SIG-M5 treated with dmso at 0.1 percent for 504 hours (cell line): ENCODE results near the gene TBC1D9B.

Source experiments
- DNase-seq: peaks from one replicate; lab custom pipeline; 2025; ENCODE audit not compliant: unreplicated experiment; lab: John Stamatoyannopoulos, UW

TBC1D9B gene

GRCh38 chr5:179907556-179908324, at the start of gene TBC1D9B:
Gene TBC1D9B (minus strand): TSS chr5:179907897. CDS start chr5:179907821, 76 bp downstream.
- DNase-seq: peak; percentile 79

GRCh38 chr5:179955630-179956029, 47.9 kb upstream of the TBC1D9B start:
- DNase-seq: no peak

DNA sequence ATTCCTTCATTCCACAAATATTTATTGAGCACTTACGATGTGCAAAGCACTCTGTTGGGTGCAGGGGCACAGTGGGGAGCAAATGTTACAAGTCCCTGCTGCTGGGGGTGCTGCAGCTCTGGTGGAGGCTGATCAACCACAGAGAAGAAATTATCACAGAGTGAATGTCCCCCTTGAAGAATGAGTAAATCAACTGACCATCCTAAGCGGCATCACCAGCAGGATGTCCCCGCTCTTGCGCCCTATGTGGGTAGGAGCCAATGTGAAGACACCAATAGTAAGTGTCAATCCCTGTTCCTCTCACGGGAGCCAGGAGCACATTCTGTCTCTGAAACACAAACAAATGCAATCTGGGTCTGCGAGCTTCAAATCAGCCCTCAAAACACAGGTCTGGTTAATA, 47.4 kb upstream of the TBC1D9B start:
- no peak for DNase-seq

GRCh38 chr5:179954434-179954833, 46.7 kb upstream of the TBC1D9B start:
- DNase-seq: no peak

DNA sequence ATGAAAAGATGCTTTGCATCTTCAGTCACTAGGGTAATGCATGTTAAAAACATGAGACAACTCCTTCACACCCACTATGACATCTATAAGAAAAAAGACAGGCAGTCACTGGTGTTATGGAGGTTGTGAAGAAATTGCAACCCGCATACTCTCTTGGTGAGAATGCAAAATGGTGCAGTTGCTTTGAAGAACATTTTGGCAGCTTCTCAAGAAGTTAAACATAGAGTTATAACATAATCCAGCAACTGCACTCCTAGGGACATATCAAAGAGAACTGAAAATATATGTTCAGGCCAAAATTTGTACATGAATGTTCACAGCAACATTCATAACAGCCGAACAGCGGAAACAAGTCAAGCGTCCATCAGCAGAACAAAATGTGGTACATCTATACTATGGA, 46.3 kb upstream of the TBC1D9B start:
- DNase-seq: no peak

DNA sequence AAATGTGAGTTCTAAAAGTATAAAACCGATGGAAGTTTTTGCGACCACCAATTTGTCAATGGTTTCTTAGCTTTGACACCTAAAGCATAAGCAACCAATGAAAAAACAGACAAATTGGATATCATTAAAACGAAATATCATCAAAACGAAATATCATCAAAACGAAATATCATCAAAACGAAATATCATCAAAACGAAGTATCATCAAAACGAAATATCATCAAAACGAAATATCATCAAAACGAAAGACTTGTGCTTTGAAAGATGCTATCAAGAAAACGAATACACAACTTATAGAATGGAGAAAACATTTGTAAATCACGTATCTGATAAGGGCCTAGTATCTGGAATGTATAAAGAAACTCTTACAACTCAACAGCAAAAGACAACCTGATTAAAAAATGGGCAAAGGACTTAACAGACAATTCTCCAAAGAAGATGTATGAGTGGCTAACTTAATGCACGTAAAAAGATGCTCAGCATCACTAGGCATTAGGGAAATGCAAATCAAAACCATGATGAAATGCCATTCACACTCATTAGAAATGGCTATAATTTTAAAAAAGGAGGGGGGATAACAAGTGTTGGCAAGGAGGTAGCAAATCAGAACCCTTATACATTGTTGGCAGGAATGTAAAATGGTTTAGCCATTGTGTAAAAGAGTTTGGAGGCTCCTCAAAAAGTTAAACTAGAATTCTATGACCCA, 29.4 kb upstream of the TBC1D9B start:
- no peak for DNase-seq

DNA sequence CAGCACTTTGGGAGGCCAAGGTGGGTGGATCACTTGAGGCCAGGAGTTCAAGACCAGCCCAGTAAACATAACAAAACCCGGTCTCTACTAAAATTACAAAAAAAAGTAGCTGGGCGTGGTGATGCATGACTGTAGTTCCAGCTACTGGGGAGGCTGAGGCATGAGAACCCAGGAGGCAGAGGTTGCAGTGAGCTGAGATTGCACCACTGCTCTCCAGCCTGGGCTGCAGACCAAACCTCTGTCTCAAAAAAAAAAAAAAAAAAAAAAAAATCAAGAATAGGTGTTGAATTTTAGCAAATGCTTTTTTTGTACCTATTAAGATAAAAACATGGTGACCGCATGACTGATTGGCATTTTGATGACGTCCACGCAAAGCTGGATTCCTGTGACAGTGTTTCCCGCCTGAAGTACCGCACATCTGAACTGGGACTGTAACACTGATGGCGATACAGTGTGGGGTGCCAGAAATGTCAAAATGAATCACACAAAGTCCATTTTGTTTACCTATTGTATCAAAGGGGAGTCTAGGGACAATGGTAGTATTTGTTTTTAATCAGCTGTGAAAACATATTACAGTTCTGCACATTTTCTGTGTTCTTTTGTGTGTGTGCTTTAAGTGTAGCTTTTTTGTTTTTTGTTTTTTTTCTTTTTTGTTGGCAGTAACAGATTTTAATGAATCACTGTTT, 23.2 kb upstream of the TBC1D9B start:
- DNase-seq: no peak

GRCh38 chr5:179927824-179928223, 20.1 kb upstream of the TBC1D9B start:
- DNase-seq: no peak

DNA sequence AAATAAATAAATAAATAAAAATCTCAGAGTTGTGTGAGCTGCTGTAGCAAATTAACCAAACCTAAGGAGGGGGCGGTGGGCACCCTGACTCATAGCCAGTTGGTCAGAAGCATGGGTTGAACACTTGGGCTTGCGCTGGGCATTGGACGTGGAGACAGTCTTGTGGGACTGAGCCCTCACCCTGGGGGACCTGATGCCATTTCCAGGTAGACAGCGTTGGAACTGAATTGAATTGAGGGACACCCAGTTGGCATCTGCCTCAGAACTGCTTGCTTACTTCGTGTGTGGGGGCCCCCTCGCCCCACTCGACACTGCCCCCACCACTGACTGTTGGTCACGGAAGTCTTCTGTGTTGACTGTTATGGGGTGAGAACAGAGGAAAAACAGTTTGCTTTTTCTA, 19.0 kb upstream of the TBC1D9B start:
- DNase-seq: no peak

DNA sequence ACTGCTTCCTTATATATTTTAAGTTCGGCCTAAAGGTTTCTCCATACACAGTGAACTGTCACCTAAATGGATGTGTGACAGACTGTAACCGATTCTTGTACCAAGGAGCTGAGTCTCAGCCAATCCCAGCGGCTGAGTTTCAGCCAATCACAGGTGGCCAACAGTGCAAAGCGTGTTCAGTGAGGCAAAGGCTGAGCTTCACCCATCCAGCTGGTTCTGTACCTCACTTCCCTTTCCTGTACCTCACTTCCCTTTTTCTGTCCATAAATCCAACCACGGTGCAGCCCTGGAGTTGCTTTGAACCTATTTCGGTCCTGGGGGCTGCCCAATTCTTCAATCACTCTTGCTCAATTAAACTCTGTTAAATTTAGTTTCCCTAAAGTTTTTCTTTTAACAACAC, 15.7 kb upstream of the TBC1D9B start:
- DNase-seq: peak; percentile 88

- no peak for DNase-seq
Observed at GRCh38 chr5:179920175-179920574, 12.5 kb upstream of the TBC1D9B start.

DNA sequence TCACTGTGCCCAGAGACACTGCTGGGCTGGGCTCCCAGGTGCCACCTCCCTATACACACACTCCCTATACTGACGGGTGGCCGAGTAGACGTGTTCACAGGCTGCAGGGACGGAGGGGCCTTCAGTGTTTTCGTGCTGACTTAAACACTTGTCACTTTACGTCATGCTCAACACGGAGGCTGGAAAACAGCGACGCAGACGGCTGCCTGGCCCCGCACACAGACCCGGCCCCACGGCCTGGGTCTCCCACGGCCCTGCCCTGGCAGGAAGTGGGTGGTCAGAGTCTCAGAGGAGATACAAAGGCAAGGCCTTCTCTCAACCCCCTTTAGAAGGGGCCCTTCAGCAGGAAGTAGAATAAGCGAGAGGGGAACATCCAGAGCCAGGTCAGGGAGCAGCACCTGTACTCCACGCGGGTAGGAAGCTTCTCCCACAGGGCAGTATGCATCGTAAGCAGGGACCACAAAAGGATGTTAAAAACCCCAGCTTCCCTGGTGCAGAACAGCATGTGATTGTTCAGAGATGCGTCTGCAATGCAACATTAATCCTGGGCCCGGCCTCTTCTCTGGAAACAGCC, 11.9 kb upstream of the TBC1D9B start:
- no peak for DNase-seq

DNA sequence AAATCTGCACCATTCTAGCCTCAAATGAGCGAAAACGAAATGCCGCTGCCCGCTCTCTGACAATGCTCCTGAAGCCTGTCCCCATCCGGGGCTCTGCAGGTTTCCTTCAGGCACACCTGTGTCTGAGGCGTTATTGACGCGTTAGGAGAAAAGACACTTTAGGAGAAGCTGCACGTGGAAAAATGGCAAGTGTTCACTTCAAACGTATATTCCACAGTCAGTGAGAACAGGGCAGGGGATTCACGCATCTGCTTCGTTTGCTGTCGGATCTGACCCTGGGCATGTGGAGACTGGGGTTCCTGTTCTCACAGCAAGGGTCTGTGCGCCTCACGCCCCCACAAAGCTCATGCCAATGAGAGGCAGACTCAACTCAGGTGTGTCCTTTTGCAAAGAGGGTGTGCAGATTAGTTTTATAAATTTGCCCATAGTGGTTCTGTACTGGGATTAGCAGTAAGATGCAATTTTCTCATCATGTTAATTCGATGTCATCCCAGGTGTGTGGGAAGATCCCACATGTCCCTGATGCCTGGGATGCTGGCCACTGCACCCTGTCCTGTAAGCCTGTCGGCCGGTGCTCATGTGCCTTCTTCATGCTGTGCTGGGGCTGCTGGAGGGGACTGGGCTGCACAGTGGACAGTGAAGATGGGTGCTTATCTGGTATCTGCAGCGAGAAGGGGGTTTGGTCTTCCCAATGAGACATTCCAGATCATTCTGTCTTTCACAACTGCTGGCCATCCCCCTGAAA, 11.2 kb upstream of the TBC1D9B start:
- DNase-seq: no peak

DNA sequence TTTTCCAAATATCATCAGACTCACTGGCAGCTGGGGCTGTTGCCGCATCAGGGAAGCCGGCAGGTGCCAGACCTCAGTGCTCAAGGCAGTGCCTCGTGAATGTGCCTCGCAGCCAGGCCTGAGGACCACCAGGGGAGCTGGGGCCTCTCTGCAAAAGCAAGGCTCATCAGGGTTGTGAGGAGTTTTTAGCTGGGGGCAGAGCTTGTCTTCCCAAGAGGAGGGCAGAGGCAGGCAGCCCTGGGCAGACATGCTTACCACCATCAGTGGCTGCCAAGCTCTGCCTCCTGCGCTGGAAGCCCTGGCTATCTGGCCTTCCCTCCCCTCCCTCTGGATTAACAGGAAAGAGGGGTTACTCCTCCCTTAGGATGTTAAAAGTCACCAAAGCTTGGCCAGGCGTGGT, 8.8 kb upstream of the TBC1D9B start:
- DNase-seq: no peak

DNA sequence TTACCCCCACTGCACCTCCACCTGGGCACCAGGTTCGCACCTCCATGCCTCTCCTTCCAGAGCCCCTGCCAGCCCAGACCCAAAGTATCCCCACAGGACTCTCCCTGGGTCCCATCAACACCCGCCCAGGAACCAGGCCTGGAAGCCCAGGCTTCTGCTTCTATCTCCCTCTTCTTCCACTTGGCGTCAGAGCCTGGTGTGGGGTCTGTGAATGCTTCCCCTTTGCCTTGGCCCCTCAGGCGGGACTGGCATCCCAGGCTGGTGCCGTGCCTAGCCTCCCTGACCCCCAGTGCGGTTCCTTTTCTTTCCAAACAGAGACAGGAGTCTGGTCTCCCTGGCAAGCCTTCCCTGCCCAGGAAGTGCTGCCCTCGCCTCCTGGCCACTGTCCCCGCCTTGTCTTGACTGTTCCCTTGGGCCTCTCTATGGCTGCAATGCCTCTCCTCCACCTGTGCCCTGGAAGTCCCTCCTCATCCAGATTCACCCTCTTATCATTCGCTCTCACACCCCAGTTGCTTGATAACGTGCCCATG, 7.8 kb upstream of the TBC1D9B start:
- DNase-seq: no peak

GRCh38 chr5:179914032-179914755, 6.5 kb upstream of the TBC1D9B start:
- peak; percentile 99 for DNase-seq

- DNase-seq: no peak
Observed at GRCh38 chr5:179913461-179913860, 5.8 kb upstream of the TBC1D9B start.

- no peak for DNase-seq
Observed at GRCh38 chr5:179912951-179913350, 5.3 kb upstream of the TBC1D9B start.

DNA sequence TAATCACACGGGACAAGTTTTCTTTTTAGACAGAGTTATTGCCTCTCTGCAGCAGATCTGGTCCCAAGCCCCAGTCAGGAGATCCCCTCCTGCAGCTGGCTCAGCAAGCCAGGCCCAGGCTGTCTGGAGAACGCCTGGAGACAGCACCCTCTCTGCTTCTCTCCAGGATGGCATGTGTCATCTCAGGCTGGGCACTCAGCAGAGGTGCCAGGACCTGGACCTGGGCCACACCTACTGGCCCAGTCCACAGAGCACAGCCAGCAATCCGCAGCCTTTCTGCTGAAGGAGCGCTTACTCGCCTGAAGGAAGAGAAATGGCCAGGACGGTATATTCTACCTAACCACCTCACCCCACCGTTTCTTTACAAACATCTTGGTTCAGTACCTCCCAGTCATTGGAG, 4.7 kb upstream of the TBC1D9B start:
- DNase-seq: no peak

DNA sequence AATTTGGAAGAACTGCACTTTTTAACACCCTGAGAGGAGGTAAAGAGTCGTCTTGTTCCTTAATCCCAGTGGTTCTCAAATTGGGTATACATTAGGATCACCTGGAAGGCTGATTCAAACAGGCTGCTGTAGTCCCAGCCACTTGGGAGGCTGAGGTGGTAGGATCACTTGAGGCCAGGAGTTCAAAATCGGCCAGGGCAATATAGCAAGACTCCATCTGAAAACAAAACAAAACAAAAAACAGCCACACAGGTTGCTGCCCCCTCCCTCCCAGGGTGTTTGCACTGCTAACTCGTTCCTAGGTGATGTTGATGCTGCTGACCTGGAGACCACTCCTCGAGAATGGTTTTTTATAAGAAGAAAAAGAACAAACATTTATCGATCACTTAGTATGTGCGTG, 1.5 kb upstream of the TBC1D9B start:
- no peak for DNase-seq
